Glutamatergic neuron (in vitro differentiated cells): ENCODE data around the gene TRPC4AP. TPM values are rescaled to one million over a fixed set of nuclear protein-coding genes. Genes with fewer than 3 reads are reported as not detected.

Source experiments
- DNase-seq: peaks from one replicate; pipeline ENCODE4 v3.0.0; 2022
- H3K27ac Mint-ChIP-seq: one replicate; pipeline ENCODE4 v1.8.0; 2020; ENCODE audit warnings: mild to moderate bottlenecking, mixed read lengths, inconsistent platforms; ENCODE audit not compliant: unreplicated experiment
- H3K27me3 Mint-ChIP-seq: one replicate; pipeline ENCODE4 v1.8.0; 2020; ENCODE audit warnings: mild to moderate bottlenecking, moderate library complexity, mixed read lengths, inconsistent platforms; ENCODE audit not compliant: unreplicated experiment
- H3K36me3 Mint-ChIP-seq: one replicate; pipeline ENCODE4 v1.8.0; 2020; ENCODE audit warnings: mild to moderate bottlenecking, mixed read lengths, inconsistent platforms; ENCODE audit not compliant: unreplicated experiment
- H3K4me1 Mint-ChIP-seq: one replicate; pipeline ENCODE4 v1.8.0; 2020; ENCODE audit warnings: mild to moderate bottlenecking, low read depth, mixed read lengths, inconsistent platforms; ENCODE audit not compliant: unreplicated experiment
- H3K4me3 Mint-ChIP-seq: one replicate; pipeline ENCODE4 v1.8.0; 2020; ENCODE audit warnings: mild to moderate bottlenecking, mixed read lengths, inconsistent platforms; ENCODE audit not compliant: unreplicated experiment
- H3K9me3 Mint-ChIP-seq: one replicate; pipeline ENCODE4 v1.8.0; 2020; ENCODE audit warnings: mild to moderate bottlenecking, moderate library complexity, mixed read lengths, inconsistent platforms; ENCODE audit not compliant: unreplicated experiment
- total RNA-seq: library from RNA; stranded (reverse); fragmentation: NEBNext Ultra II Directional; extraction: Animal tissue kit (Norgen Biotek cat#: 25700); gene quantifications from one replicate; pipeline ENCODE4 v1.2.1, GENCODE V29; 2021; ENCODE audit not compliant: unreplicated experiment
- TF ChIP-seq, protein P1 (sequence below): fragments of 200-600 bp; sonication (generic); IDR thresholded peaks from one replicate; pipeline ENCODE4 v1.5.0; 2021; ENCODE audit not compliant: partially characterized antibody, unreplicated experiment

TRPC4AP gene
- total RNA-seq, 1 donor from 2014 or later: 67.5 TPM

DNA sequence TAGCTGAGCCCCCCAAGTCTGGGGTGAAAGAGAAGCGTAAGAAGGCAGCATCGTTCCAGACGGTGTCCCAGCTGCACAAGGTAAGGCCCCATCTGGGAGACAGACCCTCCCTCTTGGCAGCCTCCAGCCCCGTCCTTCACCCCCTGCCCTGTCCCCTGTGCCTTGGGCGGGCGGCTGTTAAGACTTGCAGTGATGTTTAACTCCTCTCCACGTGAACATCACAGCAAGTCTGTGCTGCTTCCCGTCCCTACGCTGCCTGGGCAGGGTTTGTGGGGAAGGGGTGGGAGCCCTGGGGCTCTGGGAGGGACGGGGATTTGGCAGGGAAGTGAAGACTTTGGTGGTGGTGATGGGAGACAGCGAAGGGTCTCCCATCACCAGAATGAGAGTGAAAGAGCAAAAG, 102.4 kb downstream of the TRPC4AP start:
- Mint-ChIP-seq H3K27me3 (peaks cover 8% of the 10 kb centered on the region), H3K36me3 (no peaks in the 10 kb centered on the region), H3K9me3 (peaks cover 5% of the 10 kb centered on the region), H3K4me3 (no peak overlapping the region), H3K27ac (no peak overlapping the region), H3K4me1 (peaks cover 5% of the 10 kb centered on the region)
- TF ChIP-seq, protein P1, sequence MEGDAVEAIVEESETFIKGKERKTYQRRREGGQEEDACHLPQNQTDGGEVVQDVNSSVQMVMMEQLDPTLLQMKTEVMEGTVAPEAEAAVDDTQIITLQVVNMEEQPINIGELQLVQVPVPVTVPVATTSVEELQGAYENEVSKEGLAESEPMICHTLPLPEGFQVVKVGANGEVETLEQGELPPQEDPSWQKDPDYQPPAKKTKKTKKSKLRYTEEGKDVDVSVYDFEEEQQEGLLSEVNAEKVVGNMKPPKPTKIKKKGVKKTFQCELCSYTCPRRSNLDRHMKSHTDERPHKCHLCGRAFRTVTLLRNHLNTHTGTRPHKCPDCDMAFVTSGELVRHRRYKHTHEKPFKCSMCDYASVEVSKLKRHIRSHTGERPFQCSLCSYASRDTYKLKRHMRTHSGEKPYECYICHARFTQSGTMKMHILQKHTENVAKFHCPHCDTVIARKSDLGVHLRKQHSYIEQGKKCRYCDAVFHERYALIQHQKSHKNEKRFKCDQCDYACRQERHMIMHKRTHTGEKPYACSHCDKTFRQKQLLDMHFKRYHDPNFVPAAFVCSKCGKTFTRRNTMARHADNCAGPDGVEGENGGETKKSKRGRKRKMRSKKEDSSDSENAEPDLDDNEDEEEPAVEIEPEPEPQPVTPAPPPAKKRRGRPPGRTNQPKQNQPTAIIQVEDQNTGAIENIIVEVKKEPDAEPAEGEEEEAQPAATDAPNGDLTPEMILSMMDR: no peak
- no peak for DNase-seq

DNA sequence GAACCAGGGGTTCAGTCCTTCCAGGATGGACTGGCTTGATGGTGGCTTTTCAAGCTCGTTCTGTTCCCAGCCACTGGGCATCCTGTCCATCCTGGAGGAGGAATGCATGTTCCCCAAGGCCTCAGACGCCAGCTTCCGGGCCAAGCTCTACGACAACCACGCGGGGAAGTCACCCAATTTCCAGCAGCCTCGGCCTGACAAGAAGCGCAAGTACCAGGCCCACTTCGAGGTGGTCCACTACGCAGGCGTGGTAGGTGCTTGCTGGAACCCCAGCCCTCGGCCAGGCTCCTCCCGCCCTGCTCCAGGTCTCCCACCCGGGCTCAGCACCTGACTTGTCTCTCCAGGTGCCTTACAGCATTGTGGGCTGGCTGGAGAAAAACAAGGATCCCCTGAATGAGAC, 102.9 kb downstream of the TRPC4AP start:
- Mint-ChIP-seq H3K9me3 (peaks cover 5% of the 10 kb centered on the region), H3K4me1 (peaks cover 5% of the 10 kb centered on the region), H3K4me3 (no peak overlapping the region), H3K27me3 (peaks cover 7% of the 10 kb centered on the region), H3K36me3 (no peaks in the 10 kb centered on the region), H3K27ac (no peak overlapping the region)
- TF ChIP-seq, protein P1: no peak
- no peak for DNase-seq

DNA sequence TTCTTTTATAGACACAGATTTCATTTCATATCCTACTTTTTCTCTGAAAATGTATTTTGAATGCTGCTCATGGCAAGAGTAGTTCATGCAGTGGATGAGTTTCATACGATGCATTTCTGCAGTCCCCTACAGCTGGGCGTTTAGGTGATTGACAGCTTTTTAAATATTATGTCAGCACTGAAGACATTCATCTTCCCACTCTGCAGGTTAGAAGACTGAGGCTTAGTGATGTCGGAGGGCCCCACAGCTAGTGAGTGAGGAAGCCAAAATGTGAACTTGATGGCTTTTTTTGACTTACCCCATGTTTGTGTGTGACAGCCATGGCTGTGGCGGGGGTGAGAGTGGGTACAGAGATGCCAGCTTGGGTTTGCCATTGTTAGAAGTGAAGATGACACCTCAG, 103.5 kb downstream of the TRPC4AP start:
- no peak for DNase-seq
- Mint-ChIP-seq H3K9me3 (peaks cover 5% of the 10 kb centered on the region), H3K4me3 (no peak overlapping the region), H3K27me3 (peaks cover 7% of the 10 kb centered on the region), H3K36me3 (no peaks in the 10 kb centered on the region), H3K27ac (no peak overlapping the region), H3K4me1 (peaks cover 5% of the 10 kb centered on the region)
- TF ChIP-seq, protein P1: no peak

DNA sequence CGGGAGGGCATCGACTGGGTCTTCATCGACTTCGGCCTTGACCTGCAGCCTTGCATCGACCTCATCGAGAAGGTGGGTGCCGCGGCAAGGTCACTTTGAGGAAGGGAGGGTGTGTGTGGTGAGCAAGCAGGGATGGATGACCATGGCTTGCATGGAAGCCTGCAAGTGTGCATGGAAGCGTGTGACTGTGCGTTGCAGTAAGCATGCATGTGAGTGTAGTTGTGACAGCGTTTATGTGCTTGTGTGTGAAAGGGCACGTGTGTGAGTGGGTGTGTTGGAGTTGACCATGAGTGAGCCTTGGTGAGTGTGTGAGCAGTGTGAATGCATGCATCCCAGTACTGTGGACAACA, 104.4 kb downstream of the TRPC4AP start:
- Mint-ChIP-seq H3K27me3 (peaks cover 9% of the 10 kb centered on the region), H3K4me3 (no peak overlapping the region), H3K9me3 (peaks cover 5% of the 10 kb centered on the region), H3K4me1 (peaks cover 12% of the 10 kb centered on the region), H3K36me3 (no peaks in the 10 kb centered on the region), H3K27ac (no peak overlapping the region)
- DNase-seq: no peak
- TF ChIP-seq, protein P1: no peak

DNA sequence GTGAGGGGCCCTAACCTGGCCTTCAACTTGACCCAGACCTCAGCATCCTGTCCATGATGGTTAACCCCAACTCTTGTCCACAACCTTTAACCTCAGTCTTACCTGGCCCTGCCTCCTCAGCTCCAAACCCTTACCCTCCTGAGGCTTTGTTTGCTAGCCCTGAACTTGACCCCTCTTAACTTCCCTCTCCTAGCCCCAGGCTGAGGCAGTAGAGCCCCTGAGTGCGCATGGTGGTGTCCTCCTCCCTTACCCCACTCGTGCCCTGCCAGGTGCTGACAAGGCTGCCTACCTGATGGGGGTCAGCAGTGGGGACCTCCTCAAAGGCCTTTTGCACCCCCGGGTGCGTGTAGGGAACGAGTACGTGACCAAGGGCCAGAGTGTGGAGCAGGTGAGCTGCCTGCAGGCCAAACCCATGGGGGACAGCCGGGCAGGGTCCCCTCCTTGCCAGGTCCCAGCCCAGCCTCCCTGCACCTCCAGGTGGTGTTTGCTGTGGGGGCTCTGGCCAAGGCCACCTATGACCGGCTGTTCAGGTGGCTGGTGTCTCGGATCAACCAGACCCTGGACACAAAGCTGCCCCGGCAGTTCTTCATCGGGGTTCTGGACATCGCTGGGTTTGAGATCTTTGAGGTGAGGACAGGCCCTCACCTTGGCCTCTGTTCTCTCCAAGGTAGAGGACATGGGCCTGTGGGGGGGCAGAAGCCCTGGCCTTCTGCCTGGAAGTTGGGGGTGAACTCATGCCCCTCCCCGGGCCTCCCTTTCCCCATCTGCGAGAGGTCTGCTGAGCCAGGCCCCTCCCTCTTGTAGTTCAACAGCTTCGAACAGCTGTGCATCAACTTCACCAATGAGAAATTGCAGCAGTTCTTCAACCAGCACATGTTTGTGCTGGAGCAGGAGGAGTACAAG, 105.1 kb downstream of the TRPC4AP start:
- Mint-ChIP-seq H3K4me1 (peaks cover 17% of the 10 kb centered on the region), H3K27ac (no peak overlapping the region), H3K27me3 (peaks cover 9% of the 10 kb centered on the region), H3K4me3 (no peak overlapping the region), H3K36me3 (no peaks in the 10 kb centered on the region), H3K9me3 (peaks cover 5% of the 10 kb centered on the region)
- DNase-seq: no peak
- TF ChIP-seq, protein P1: no peak
